ENCODE data around the gene CENPT. TPM values are rescaled to one million over a fixed set of nuclear protein-coding genes. Genes with fewer than 3 reads are reported as not detected.

The CENPT gene
- total and polyA plus RNA-seq, 2 of the 13 experiments (the other 11 are each of a cell fraction or from before 2014, with no cell fraction given) = 40.9 to 43.3 TPM

- TF ChIP-seq ZBTB43 (CRISPR knock-in tag; conservative IDR thresholded peaks at IDR 0.05) = peak; percentile 42; the same call in 1 of the 2 replicates
- TF ChIP-seq, protein P1, sequence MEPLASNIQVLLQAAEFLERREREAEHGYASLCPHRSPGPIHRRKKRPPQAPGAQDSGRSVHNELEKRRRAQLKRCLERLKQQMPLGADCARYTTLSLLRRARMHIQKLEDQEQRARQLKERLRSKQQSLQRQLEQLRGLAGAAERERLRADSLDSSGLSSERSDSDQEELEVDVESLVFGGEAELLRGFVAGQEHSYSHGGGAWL (CRISPR knock-in tag; IDR thresholded peaks at IDR 0.05) = peak; percentile 76; the same call in 1 of the 2 replicates
- TF ChIP-seq YY1 (IDR thresholded peaks at IDR 0.05; ENCODE audit: insufficient read depth, insufficient replicate concordance, low read depth, low read length) = peak; percentile 96
- TF ChIP-seq ZNF644 (CRISPR knock-in tag; IDR thresholded peaks at IDR 0.05; ENCODE audit: low read depth) = no peak
- 0 out of 2 replicates have a peak, but pooled peaks have one; percentile 27 for TF ChIP-seq ZNF430 (CRISPR knock-in tag; IDR thresholded peaks at IDR 0.05)
- no peak for TF ChIP-seq MBNL3 (CRISPR knock-in tag; conservative IDR thresholded peaks at IDR 0.05)
- no peak; the same call in none of the 2 replicates for TF ChIP-seq MEIS1 (CRISPR knock-in tag; IDR thresholded peaks at IDR 0.05; ENCODE audit: borderline replicate concordance)
- TF ChIP-seq ZNF562 (CRISPR knock-in tag; IDR thresholded peaks at IDR 0.05; ENCODE audit: borderline replicate concordance) = no peak
- TF ChIP-seq PAX8 (CRISPR knock-in tag; IDR thresholded peaks at IDR 0.05; ENCODE audit: borderline replicate concordance) = peak; percentile 45; the same call in 1 of the 2 replicates
- 0 out of 2 replicates have a peak, but pooled peaks have one; percentile 26 for TF ChIP-seq ZNF629 (CRISPR knock-in tag; conservative IDR thresholded peaks at IDR 0.05)
- no peak for TF ChIP-seq ZNF33B (CRISPR knock-in tag; IDR thresholded peaks at IDR 0.05)
- TF ChIP-seq ZNF326 (CRISPR knock-in tag; IDR thresholded peaks at IDR 0.05; ENCODE audit: borderline replicate concordance) = no peak
- no peak for TF ChIP-seq ZNF660 (CRISPR knock-in tag; IDR thresholded peaks at IDR 0.05; ENCODE audit: borderline replicate concordance, low read depth)
- TF ChIP-seq, protein P2, sequence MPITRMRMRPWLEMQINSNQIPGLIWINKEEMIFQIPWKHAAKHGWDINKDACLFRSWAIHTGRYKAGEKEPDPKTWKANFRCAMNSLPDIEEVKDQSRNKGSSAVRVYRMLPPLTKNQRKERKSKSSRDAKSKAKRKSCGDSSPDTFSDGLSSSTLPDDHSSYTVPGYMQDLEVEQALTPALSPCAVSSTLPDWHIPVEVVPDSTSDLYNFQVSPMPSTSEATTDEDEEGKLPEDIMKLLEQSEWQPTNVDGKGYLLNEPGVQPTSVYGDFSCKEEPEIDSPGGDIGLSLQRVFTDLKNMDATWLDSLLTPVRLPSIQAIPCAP (CRISPR knock-in tag; IDR thresholded peaks at IDR 0.05; ENCODE audit: low read depth) = 0 out of 2 replicates have a peak, but pooled peaks have one; percentile 34
- 0 out of 2 replicates have a peak, but pooled peaks have one; percentile 10 for TF ChIP-seq ZSCAN12 (CRISPR knock-in tag; IDR thresholded peaks at IDR 0.05)
- no peak for TF ChIP-seq CEBPB (IDR thresholded peaks at IDR 0.05; ENCODE audit: borderline replicate concordance, low read depth, low read length)
- peak; percentile 90; the same call in 1 of the 2 replicates for TF ChIP-seq ZNF766 (CRISPR knock-in tag; IDR thresholded peaks at IDR 0.05; ENCODE audit: borderline replicate concordance)
- TF ChIP-seq, protein P3, sequence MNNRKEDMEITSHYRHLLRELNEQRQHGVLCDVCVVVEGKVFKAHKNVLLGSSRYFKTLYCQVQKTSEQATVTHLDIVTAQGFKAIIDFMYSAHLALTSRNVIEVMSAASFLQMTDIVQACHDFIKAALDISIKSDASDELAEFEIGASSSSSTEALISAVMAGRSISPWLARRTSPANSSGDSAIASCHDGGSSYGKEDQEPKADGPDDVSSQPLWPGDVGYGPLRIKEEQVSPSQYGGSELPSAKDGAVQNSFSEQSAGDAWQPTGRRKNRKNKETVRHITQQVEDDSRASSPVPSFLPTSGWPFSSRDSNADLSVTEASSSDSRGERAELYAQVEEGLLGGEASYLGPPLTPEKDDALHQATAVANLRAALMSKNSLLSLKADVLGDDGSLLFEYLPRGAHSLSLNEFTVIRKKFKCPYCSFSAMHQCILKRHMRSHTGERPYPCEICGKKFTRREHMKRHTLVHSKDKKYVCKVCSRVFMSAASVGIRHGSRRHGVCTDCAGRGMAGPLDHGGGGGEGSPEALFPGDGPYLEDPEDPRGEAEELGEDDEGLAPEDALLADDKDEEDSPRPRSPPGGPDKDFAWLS (CRISPR knock-in tag; IDR thresholded peaks at IDR 0.05; ENCODE audit: borderline replicate concordance) = no peak
- TF ChIP-seq, protein P4, sequence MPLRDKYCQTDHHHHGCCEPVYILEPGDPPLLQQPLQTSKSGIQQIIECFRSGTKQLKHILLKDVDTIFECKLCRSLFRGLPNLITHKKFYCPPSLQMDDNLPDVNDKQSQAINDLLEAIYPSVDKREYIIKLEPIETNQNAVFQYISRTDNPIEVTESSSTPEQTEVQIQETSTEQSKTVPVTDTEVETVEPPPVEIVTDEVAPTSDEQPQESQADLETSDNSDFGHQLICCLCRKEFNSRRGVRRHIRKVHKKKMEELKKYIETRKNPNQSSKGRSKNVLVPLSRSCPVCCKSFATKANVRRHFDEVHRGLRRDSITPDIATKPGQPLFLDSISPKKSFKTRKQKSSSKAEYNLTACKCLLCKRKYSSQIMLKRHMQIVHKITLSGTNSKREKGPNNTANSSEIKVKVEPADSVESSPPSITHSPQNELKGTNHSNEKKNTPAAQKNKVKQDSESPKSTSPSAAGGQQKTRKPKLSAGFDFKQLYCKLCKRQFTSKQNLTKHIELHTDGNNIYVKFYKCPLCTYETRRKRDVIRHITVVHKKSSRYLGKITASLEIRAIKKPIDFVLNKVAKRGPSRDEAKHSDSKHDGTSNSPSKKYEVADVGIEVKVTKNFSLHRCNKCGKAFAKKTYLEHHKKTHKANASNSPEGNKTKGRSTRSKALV (CRISPR knock-in tag; IDR thresholded peaks at IDR 0.05) = peak; percentile 53; the same call in 1 of the 2 replicates
- TF ChIP-seq, protein P5, sequence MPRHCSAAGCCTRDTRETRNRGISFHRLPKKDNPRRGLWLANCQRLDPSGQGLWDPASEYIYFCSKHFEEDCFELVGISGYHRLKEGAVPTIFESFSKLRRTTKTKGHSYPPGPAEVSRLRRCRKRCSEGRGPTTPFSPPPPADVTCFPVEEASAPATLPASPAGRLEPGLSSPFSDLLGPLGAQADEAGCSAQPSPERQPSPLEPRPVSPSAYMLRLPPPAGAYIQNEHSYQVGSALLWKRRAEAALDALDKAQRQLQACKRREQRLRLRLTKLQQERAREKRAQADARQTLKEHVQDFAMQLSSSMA (CRISPR knock-in tag; IDR thresholded peaks at IDR 0.05) = no peak
- no peak for TF ChIP-seq PAWR (CRISPR knock-in tag; IDR thresholded peaks at IDR 0.05; ENCODE audit: borderline replicate concordance)
These were observed 45.6 kb upstream of the CENPT start, which contains the start of gene PSKH1 (continued) for GRCh38 chr16:67892899-67893742.
